ENCODE data around the gene PLCB4. TPM values are rescaled to one million over a fixed set of nuclear protein-coding genes. Genes with fewer than 3 reads are reported as not detected.
A peak's percentile ranks its signal among the peaks of the same experiment; 100 is the strongest.

Gene PLCB4
- total RNA-seq, 1 donor from 2014 or later = 12.0 TPM

GRCh38 chr20:9160331-9160730 is 91.4 kb downstream of the PLCB4 start:
- intact Hi-C loops (cut with DNase I) = no loop called here

GRCh38 chr20:9160757-9161156 is 91.9 kb downstream of the PLCB4 start:
- H3K9me3 ChIP-seq = no peaks in the 10 kb centered on the region
- H3K4me3 ChIP-seq = peak overlapping the region in 1 of 2 donors; percentile 3
- DNase-seq (ENCODE audit: extremely low spot score in 2 of 2) = no peak
- no peak for TF ChIP-seq POLR2A (IDR thresholded peaks at IDR 0.05)
- TF ChIP-seq POLR2AphosphoS5 (IDR thresholded peaks at IDR 0.05; ENCODE audit: insufficient read depth in 1 of 2, low read depth in 1 of 2) = peak in 1 of 2 donors; percentile 56
- peak overlapping the region; percentile 60 for H3K27ac ChIP-seq
- H3K36me3 ChIP-seq = no peaks in the 10 kb centered on the region
- H3K4me1 ChIP-seq = peaks cover 20% of the 10 kb centered on the region
- intact Hi-C loops (cut with DNase I) = no loop called here
- H3K27me3 ChIP-seq = no peaks in the 10 kb centered on the region

More at GRCh38 chr20:9160331-9160730, 91.4 kb downstream of the PLCB4 start:
- Histone ChIP-seq H3K36me3 (no peaks in the 10 kb centered on the region), H3K27ac (no peak overlapping the region), H3K4me1 (peaks cover 20% of the 10 kb centered on the region), H3K9me3 (no peaks in the 10 kb centered on the region), H3K27me3 (no peaks in the 10 kb centered on the region), H3K4me3 (no peak overlapping the region)
- no peak for DNase-seq (ENCODE audit: extremely low spot score in 2 of 2)
- TF ChIP-seq POLR2A (IDR thresholded peaks at IDR 0.05) (no peak), POLR2AphosphoS5 (IDR thresholded peaks at IDR 0.05; ENCODE audit: insufficient read depth in 1 of 2, low read depth in 1 of 2) (no peak), CTCF (IDR thresholded peaks at IDR 0.05) (no peak)

- Histone ChIP-seq H3K27me3 (no peaks in the 10 kb centered on the region), H3K9me3 (no peaks in the 10 kb centered on the region), H3K27ac (peak overlapping the region; percentile 60), H3K36me3 (no peaks in the 10 kb centered on the region), H3K4me3 (peak overlapping the region in 1 of 2 donors; percentile 3), H3K4me1 (peaks cover 20% of the 10 kb centered on the region)
- TF ChIP-seq POLR2AphosphoS5 (IDR thresholded peaks at IDR 0.05; ENCODE audit: insufficient read depth in 1 of 2, low read depth in 1 of 2) = no peak
- no peak for TF ChIP-seq CTCF (IDR thresholded peaks at IDR 0.05)
- no peak for TF ChIP-seq POLR2A (IDR thresholded peaks at IDR 0.05)
- intact Hi-C loops (cut with DNase I) = no loop called here
- no peak for DNase-seq (ENCODE audit: extremely low spot score in 2 of 2)
These were observed 92.4 kb downstream of the PLCB4 start for GRCh38 chr20:9161311-9161710.

- Histone ChIP-seq H3K36me3 (no peaks in the 10 kb centered on the region), H3K27me3 (no peaks in the 10 kb centered on the region), H3K4me1 (peaks cover 20% of the 10 kb centered on the region), H3K27ac (no peak overlapping the region), H3K9me3 (no peaks in the 10 kb centered on the region), H3K4me3 (no peak overlapping the region)
- intact Hi-C loops (cut with DNase I) = no loop called here
- no peak for DNase-seq (ENCODE audit: extremely low spot score in 2 of 2)
- TF ChIP-seq POLR2A (IDR thresholded peaks at IDR 0.05) = no peak
- TF ChIP-seq CTCF (IDR thresholded peaks at IDR 0.05) = no peak
- TF ChIP-seq POLR2AphosphoS5 (IDR thresholded peaks at IDR 0.05; ENCODE audit: insufficient read depth in 1 of 2, low read depth in 1 of 2) = no peak
These were observed 94.4 kb downstream of the PLCB4 start for GRCh38 chr20:9163251-9163650.

GRCh38 chr20:9163995-9164394 is 95.1 kb downstream of the PLCB4 start:
- no peak for DNase-seq (ENCODE audit: extremely low spot score in 2 of 2)
- H3K36me3 ChIP-seq = no peaks in the 10 kb centered on the region
- intact Hi-C loops (cut with DNase I) = no loop called here
- TF ChIP-seq CTCF (IDR thresholded peaks at IDR 0.05) (no peak), POLR2AphosphoS5 (IDR thresholded peaks at IDR 0.05; ENCODE audit: insufficient read depth in 1 of 2, low read depth in 1 of 2) (no peak), POLR2A (IDR thresholded peaks at IDR 0.05) (no peak)
- H3K27ac ChIP-seq = no peak overlapping the region
- H3K27me3 ChIP-seq = no peaks in the 10 kb centered on the region
- peaks cover 20% of the 10 kb centered on the region for H3K4me1 ChIP-seq
- no peak overlapping the region for H3K4me3 ChIP-seq
- no peaks in the 10 kb centered on the region for H3K9me3 ChIP-seq

Measured in vagina (tissue), 2 donors.